IPS-20b (cell line): Measurements from ENCODE around the gene ARID3A.

Experiments used
- H3K27ac ChIP-seq: one replicate; pipeline ENCODE4 v1.5.1; 2013; ENCODE audit warnings: low read length
- H3K27me3 ChIP-seq: 2 replicates; pipeline ENCODE4 v1.6.1; 2013; ENCODE audit warnings: mild to moderate bottlenecking, low read length, inconsistent platforms; ENCODE audit not compliant: insufficient read depth
- H3K36me3 ChIP-seq: 2 replicates; pipeline ENCODE4 v1.6.1; 2013; ENCODE audit warnings: low read depth, mild to moderate bottlenecking, inconsistent platforms, low read length, moderate library complexity; ENCODE audit not compliant: insufficient read depth
- H3K4me1 ChIP-seq: 2 replicates; pipeline ENCODE4 v1.6.1; 2013; ENCODE audit warnings: mild to moderate bottlenecking, control low read depth, inconsistent platforms, low read length, moderate library complexity; ENCODE audit not compliant: insufficient read depth
- H3K4me3 ChIP-seq: 2 replicates; pipeline ENCODE4 v1.5.1; 2013; ENCODE audit warnings: mild to moderate bottlenecking, low read length, inconsistent platforms
- H3K9ac ChIP-seq: 2 replicates; pipeline ENCODE4 v1.6.1; 2013; ENCODE audit warnings: low read depth, mild to moderate bottlenecking, inconsistent platforms, low read length, moderate library complexity
- H3K9me3 ChIP-seq: 2 replicates; pipeline ENCODE4 v1.6.1; 2013; ENCODE audit warnings: mild to moderate bottlenecking, low read depth, low read length, inconsistent platforms; ENCODE audit not compliant: insufficient read depth

Gene ARID3A

GRCh38 chr19:896434-896833 is 29.4 kb upstream of the ARID3A start:
- Histone ChIP-seq H3K9ac (no peak overlapping the region), H3K9me3 (no peaks in the 10 kb centered on the region), H3K36me3 (peaks cover 21% of the 10 kb centered on the region; the same call in 1 of the 2 replicates), H3K27ac (no peak overlapping the region), H3K4me1 (no peaks in the 10 kb centered on the region), H3K27me3 (no peaks in the 10 kb centered on the region), H3K4me3 (no peak overlapping the region)

GRCh38 chr19:896999-897398 is 28.8 kb upstream of the ARID3A start:
- H3K27ac ChIP-seq: no peak overlapping the region
- no peaks in the 10 kb centered on the region for H3K27me3 ChIP-seq
- no peak overlapping the region for H3K4me3 ChIP-seq
- peaks cover 21% of the 10 kb centered on the region; the same call in 1 of the 2 replicates for H3K36me3 ChIP-seq
- no peaks in the 10 kb centered on the region for H3K4me1 ChIP-seq
- no peaks in the 10 kb centered on the region for H3K9me3 ChIP-seq
- no peak overlapping the region for H3K9ac ChIP-seq

GRCh38 chr19:897442-898039 is 28.3 kb upstream of the ARID3A start:
- Histone ChIP-seq H3K9me3 (no peaks in the 10 kb centered on the region), H3K27ac (no peak overlapping the region), H3K4me1 (no peaks in the 10 kb centered on the region), H3K36me3 (peaks cover 21% of the 10 kb centered on the region; the same call in 1 of the 2 replicates), H3K9ac (no peak overlapping the region), H3K4me3 (no peak overlapping the region), H3K27me3 (no peaks in the 10 kb centered on the region)

GRCh38 chr19:898663-899062 is 27.2 kb upstream of the ARID3A start:
- Histone ChIP-seq H3K36me3 (peaks cover 21% of the 10 kb centered on the region; the same call in 1 of the 2 replicates), H3K9ac (no peak overlapping the region), H3K9me3 (no peaks in the 10 kb centered on the region), H3K4me1 (no peaks in the 10 kb centered on the region), H3K27ac (no peak overlapping the region), H3K27me3 (no peaks in the 10 kb centered on the region), H3K4me3 (no peak overlapping the region)

- no peak overlapping the region for H3K9ac ChIP-seq
- no peaks in the 10 kb centered on the region for H3K27me3 ChIP-seq
- peaks cover 21% of the 10 kb centered on the region; the same call in 1 of the 2 replicates for H3K36me3 ChIP-seq
- H3K4me3 ChIP-seq: no peak overlapping the region
- H3K4me1 ChIP-seq: no peaks in the 10 kb centered on the region
- no peaks in the 10 kb centered on the region for H3K9me3 ChIP-seq
- H3K27ac ChIP-seq: no peak overlapping the region
Observed at GRCh38 chr19:899336-900042, 26.3 kb upstream of the ARID3A start.

- Histone ChIP-seq H3K9ac (no peak overlapping the region), H3K4me3 (no peak overlapping the region), H3K36me3 (peaks cover 21% of the 10 kb centered on the region; the same call in 1 of the 2 replicates), H3K9me3 (no peaks in the 10 kb centered on the region), H3K27me3 (no peaks in the 10 kb centered on the region), H3K4me1 (no peaks in the 10 kb centered on the region), H3K27ac (no peak overlapping the region)
Observed at GRCh38 chr19:900043-900301, 25.9 kb upstream of the ARID3A start.

- Histone ChIP-seq H3K4me1 (no peaks in the 10 kb centered on the region), H3K4me3 (no peak overlapping the region), H3K9me3 (no peaks in the 10 kb centered on the region), H3K36me3 (peaks cover 21% of the 10 kb centered on the region; the same call in 1 of the 2 replicates), H3K9ac (no peak overlapping the region), H3K27me3 (no peaks in the 10 kb centered on the region), H3K27ac (no peak overlapping the region)
Observed at GRCh38 chr19:900302-901111, 25.3 kb upstream of the ARID3A start.

GRCh38 chr19:901216-902092 is 24.4 kb upstream of the ARID3A start:
- Histone ChIP-seq H3K27me3 (no peaks in the 10 kb centered on the region), H3K4me1 (no peaks in the 10 kb centered on the region), H3K4me3 (no peak overlapping the region), H3K9me3 (no peaks in the 10 kb centered on the region), H3K27ac (no peak overlapping the region), H3K36me3 (peaks cover 21% of the 10 kb centered on the region; the same call in 1 of the 2 replicates), H3K9ac (no peak overlapping the region)

GRCh38 chr19:902093-902370 is 23.8 kb upstream of the ARID3A start:
- H3K36me3 ChIP-seq: peaks cover 15% of the 10 kb centered on the region; the same call in 1 of the 2 replicates

GRCh38 chr19:902446-903226 is 23.2 kb upstream of the ARID3A start:
- Histone ChIP-seq H3K27ac (no peak overlapping the region), H3K9ac (no peak overlapping the region), H3K9me3 (no peaks in the 10 kb centered on the region), H3K27me3 (no peaks in the 10 kb centered on the region), H3K4me3 (no peak overlapping the region), H3K36me3 (0 out of 2 replicates have a peak, but pooled peaks cover 11% of the 10 kb centered on the region), H3K4me1 (no peaks in the 10 kb centered on the region)

More at GRCh38 chr19:902093-902370, 23.8 kb upstream of the ARID3A start:
- H3K4me3 ChIP-seq: no peak overlapping the region
- no peaks in the 10 kb centered on the region for H3K27me3 ChIP-seq
- no peaks in the 10 kb centered on the region for H3K4me1 ChIP-seq
- H3K27ac ChIP-seq: no peak overlapping the region
- no peak overlapping the region for H3K9ac ChIP-seq
- no peaks in the 10 kb centered on the region for H3K9me3 ChIP-seq
